Erythroblast (primary cell): ENCODE results near the gene MACROD2.

Experiments used
- GATA1 ChIP-seq: IDR thresholded peaks from 2 replicates; pipeline ENCODE4 v1.6.1; 2011; ENCODE audit warnings: low read depth, mild to moderate bottlenecking, control low read depth, low read length, moderate library complexity
- POLR2A ChIP-seq: IDR thresholded peaks from 2 replicates; pipeline ENCODE4 v1.6.1; 2011; ENCODE audit warnings: mild to moderate bottlenecking, low read length

- TF ChIP-seq POLR2A (no peak), GATA1 (no peak)
These were observed at the start of gene MACROD2 for GRCh38 chr20:13995086-13995665.
